ENCODE measurements around the gene TP53RK.

- TF ChIP-seq CTCF (IDR thresholded peaks at IDR 0.05; ENCODE audit: low read length), result no peak
- TF ChIP-seq EZH2 (optimal IDR thresholded peaks at IDR 0.05; ENCODE audit: low read depth, low read length), result no peak
- no peak for TF ChIP-seq EZH2phosphoT487 (IDR thresholded peaks at IDR 0.05; ENCODE audit: low read length)
These were observed 16.6 kb downstream of the TP53RK start for GRCh38 chr20:46672543-46673148.
